Astrocyte (in vitro differentiated cells and primary cell): Measurements from ENCODE around the gene TOMM22. TPM values are rescaled to one million over a fixed set of nuclear protein-coding genes. Genes with fewer than 3 reads are reported as not detected.

Experiments used
- DNase-seq: peaks from one replicate; pipeline ENCODE4 v3.0.0-alpha.2; 2010; ENCODE audit warnings: low read depth
- FAIRE-seq: peaks from 2 replicates; lab custom pipeline; 2011; peaks lifted over from hg19 to GRCh38; lab: Jason Lieb, UNC
- H2AFZ ChIP-seq: 2 replicates; pipeline ENCODE4 v1.6.0; 2012; ENCODE audit warnings: low read depth, low read length, inconsistent platforms
- H3K27ac ChIP-seq: 2 replicates; pipeline ENCODE4 v1.5.1; 2011; ENCODE audit warnings: low read depth, low read length, inconsistent platforms
- H3K27me3 ChIP-seq: 2 replicates; pipeline ENCODE4 v1.6.0; 2011; ENCODE audit warnings: low read length, inconsistent platforms; ENCODE audit not compliant: insufficient read depth
- H3K36me3 ChIP-seq: 2 replicates; pipeline ENCODE4 v1.5.1; 2011; ENCODE audit warnings: low read length, inconsistent platforms; ENCODE audit not compliant: insufficient read depth
- H3K4me1 ChIP-seq: 2 replicates; pipeline ENCODE4 v1.5.1; 2011; ENCODE audit warnings: low read length, inconsistent platforms; ENCODE audit not compliant: insufficient read depth
- H3K4me2 ChIP-seq: 2 replicates; pipeline ENCODE4 v1.6.0; 2012; ENCODE audit warnings: low read length, inconsistent platforms
- H3K4me3 ChIP-seq: 2 replicates; pipeline ENCODE4 v1.5.1; 2011; ENCODE audit warnings: low read depth, mild to moderate bottlenecking, low read length, inconsistent platforms; ENCODE audit not compliant: insufficient read depth
- H3K79me2 ChIP-seq: 2 replicates; pipeline ENCODE4 v1.6.0; 2012; ENCODE audit warnings: mild to moderate bottlenecking, low read length, inconsistent platforms; ENCODE audit not compliant: insufficient read depth
- H3K9ac ChIP-seq: 2 replicates; pipeline ENCODE4 v1.6.0; 2012; ENCODE audit warnings: mild to moderate bottlenecking, low read length, inconsistent platforms
- H3K9me3 ChIP-seq: 2 replicates; pipeline ENCODE4 v1.5.1; 2012; ENCODE audit warnings: low read depth, mild to moderate bottlenecking, low read length, inconsistent platforms; ENCODE audit not compliant: insufficient read depth
- H4K20me1 ChIP-seq: 2 replicates; pipeline ENCODE4 v1.6.0; 2012; ENCODE audit warnings: low read length, inconsistent platforms; ENCODE audit not compliant: insufficient read depth
- H3K27ac Mint-ChIP-seq: one replicate; pipeline ENCODE4 v1.8.0; 2021; ENCODE audit warnings: mild to moderate bottlenecking, mixed read lengths; ENCODE audit not compliant: unreplicated experiment
- H3K27me3 Mint-ChIP-seq: one replicate; pipeline ENCODE4 v1.8.0; 2021; ENCODE audit warnings: low read depth, mixed read lengths; ENCODE audit not compliant: unreplicated experiment
- H3K36me3 Mint-ChIP-seq: one replicate; pipeline ENCODE4 v1.8.0; 2021; ENCODE audit warnings: low read depth, mixed read lengths; ENCODE audit not compliant: unreplicated experiment
- H3K4me1 Mint-ChIP-seq: one replicate; pipeline ENCODE4 v1.8.0; 2021; ENCODE audit warnings: low read depth, mixed read lengths; ENCODE audit not compliant: unreplicated experiment
- H3K4me3 Mint-ChIP-seq: one replicate; pipeline ENCODE4 v1.8.0; 2021; ENCODE audit warnings: mild to moderate bottlenecking, moderate library complexity, mixed read lengths; ENCODE audit not compliant: unreplicated experiment
- H3K9me3 Mint-ChIP-seq: one replicate; pipeline ENCODE4 v1.8.0; 2021; ENCODE audit warnings: mild to moderate bottlenecking, mixed read lengths; ENCODE audit not compliant: unreplicated experiment
- EZH2 ChIP-seq: IDR thresholded peaks from 2 replicates; pipeline ENCODE4 v1.6.1; 2012; ENCODE audit warnings: mild to moderate bottlenecking, low read length, inconsistent platforms; ENCODE audit not compliant: insufficient read depth
- total RNA-seq: library from RNA; stranded (reverse); gene quantifications from 2 replicates; pipeline ENCODE4 v1.2.1, GENCODE V29; 2021
- TF ChIP-seq, protein P1 (sequence below): IDR thresholded peaks from 2 replicates; pipeline ENCODE4 v1.5.1; 2011; ENCODE audit warnings: low read depth, mild to moderate bottlenecking, inconsistent platforms, low read length, moderate library complexity; ENCODE audit not compliant: insufficient read depth

TOMM22 gene
- total RNA-seq, 1 donor from 2014 or later, result 77.8 TPM

DNA sequence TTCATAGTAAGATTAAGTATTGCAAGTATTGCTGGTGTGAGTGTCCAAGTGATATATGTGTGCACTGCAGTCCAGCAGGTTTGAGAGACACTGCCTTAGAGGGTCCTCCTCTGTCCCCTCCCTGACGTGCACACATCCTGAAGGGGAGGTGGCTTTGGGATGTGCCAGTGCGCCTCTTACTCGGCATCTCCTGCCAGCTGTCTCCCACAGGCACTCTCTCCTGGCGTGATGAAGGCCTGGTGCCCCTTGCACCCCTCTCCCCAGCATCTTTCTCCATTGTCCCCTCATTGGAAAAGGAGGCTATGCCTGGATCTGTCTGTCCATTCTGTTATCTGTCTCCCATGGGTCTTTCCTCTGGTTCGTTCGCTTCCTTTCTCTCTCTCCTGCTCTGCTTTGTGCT lies 48.2 kb downstream of the TOMM22 start:
- FAIRE-seq (no peak), DNase-seq (no peak)
- Mint-ChIP-seq H3K4me3 (no peak overlapping the region), H3K4me1 (no peaks in the 10 kb centered on the region), H3K36me3 (peaks cover 30% of the 10 kb centered on the region), H3K9me3 (no peaks in the 10 kb centered on the region), H3K27ac (no peak overlapping the region), H3K27me3 (no peaks in the 10 kb centered on the region)
- peaks cover 30% of the 10 kb centered on the region for H3K36me3 ChIP-seq
- H3K27ac ChIP-seq, result no peak overlapping the region
- H4K20me1 ChIP-seq, result peaks cover 30% of the 10 kb centered on the region
- no peak overlapping the region for H3K4me2 ChIP-seq
- no peak overlapping the region for H3K9ac ChIP-seq
- H3K4me3 ChIP-seq, result no peak overlapping the region
- H3K9me3 ChIP-seq, result no peaks in the 10 kb centered on the region
- TF ChIP-seq, protein P1, sequence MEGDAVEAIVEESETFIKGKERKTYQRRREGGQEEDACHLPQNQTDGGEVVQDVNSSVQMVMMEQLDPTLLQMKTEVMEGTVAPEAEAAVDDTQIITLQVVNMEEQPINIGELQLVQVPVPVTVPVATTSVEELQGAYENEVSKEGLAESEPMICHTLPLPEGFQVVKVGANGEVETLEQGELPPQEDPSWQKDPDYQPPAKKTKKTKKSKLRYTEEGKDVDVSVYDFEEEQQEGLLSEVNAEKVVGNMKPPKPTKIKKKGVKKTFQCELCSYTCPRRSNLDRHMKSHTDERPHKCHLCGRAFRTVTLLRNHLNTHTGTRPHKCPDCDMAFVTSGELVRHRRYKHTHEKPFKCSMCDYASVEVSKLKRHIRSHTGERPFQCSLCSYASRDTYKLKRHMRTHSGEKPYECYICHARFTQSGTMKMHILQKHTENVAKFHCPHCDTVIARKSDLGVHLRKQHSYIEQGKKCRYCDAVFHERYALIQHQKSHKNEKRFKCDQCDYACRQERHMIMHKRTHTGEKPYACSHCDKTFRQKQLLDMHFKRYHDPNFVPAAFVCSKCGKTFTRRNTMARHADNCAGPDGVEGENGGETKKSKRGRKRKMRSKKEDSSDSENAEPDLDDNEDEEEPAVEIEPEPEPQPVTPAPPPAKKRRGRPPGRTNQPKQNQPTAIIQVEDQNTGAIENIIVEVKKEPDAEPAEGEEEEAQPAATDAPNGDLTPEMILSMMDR, result no peak
- H3K79me2 ChIP-seq, result no peaks in the 10 kb centered on the region
- H3K27me3 ChIP-seq, result no peaks in the 10 kb centered on the region
- no peak overlapping the region for H2AFZ ChIP-seq
- no peaks in the 10 kb centered on the region for H3K4me1 ChIP-seq

DNA sequence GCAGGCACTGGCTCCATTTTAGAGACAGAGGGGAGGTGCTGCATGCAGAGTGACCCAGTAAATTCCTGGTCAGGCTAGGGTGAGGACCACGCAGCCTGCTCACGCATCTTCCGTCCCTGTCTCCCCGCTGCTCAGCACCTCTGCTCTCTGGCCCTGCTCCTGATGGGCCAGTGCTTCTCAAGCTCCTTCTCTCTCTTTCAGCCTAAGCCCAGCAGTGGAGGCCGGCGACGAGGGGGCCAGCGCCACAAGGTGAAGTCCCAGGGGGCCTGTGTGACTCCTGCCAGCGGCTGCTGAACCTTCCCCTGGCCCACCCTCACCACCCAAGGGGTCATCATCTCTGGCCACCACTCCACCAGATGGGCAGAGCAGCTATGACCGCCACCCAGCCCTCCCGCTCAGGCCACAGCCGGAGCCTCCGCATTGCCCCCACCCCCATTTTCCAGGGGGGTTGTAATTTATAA lies 48.7 kb downstream of the TOMM22 start:
- H3K9me3 Mint-ChIP-seq, result no peaks in the 10 kb centered on the region

DNA sequence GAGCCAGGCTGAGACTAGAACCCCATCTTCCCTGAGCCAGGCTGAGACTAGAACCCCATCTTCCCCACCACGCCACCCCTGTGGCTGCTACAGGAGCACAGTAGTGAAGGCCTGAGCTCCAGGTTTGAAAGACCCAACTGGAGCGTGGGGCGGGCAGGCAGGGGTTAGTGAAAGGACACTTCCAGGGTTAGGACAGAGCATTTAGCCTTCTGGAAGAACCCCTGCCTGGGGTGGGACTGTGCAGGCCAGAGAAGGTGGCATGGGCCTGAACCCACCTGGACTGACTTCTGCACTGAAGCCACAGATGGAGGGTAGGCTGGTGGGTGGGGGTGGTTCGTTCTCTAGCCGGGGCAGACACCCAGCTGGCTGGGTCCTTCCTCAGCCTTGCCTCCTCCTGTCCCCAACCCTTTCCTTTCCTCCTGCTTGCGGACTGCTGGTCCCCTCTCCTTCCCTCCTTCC lies 50.0 kb downstream of the TOMM22 start:
- H3K4me1 Mint-ChIP-seq, result no peaks in the 10 kb centered on the region
- H2AFZ ChIP-seq, result no peak overlapping the region
- peaks cover 21% of the 10 kb centered on the region for H3K36me3 ChIP-seq
- H3K9me3 Mint-ChIP-seq, result no peaks in the 10 kb centered on the region
- TF ChIP-seq, protein P1, result no peak
- TF ChIP-seq EZH2, result no peak
- H3K27ac Mint-ChIP-seq, result no peak overlapping the region
- no peak overlapping the region for H3K9ac ChIP-seq
- H3K4me1 ChIP-seq, result no peaks in the 10 kb centered on the region
- H3K4me3 Mint-ChIP-seq, result peak overlapping the region; percentile 66
- DNase-seq, result no peak
- H3K4me3 ChIP-seq, result no peak overlapping the region
- peaks cover 29% of the 10 kb centered on the region for H4K20me1 ChIP-seq
- no peak for FAIRE-seq
- no peaks in the 10 kb centered on the region for H3K9me3 ChIP-seq
- no peaks in the 10 kb centered on the region for H3K27me3 Mint-ChIP-seq
- H3K27ac ChIP-seq, result no peak overlapping the region
- no peaks in the 10 kb centered on the region for H3K79me2 ChIP-seq
- peaks cover 16% of the 10 kb centered on the region for H3K36me3 Mint-ChIP-seq
- no peaks in the 10 kb centered on the region for H3K27me3 ChIP-seq
- no peak overlapping the region for H3K4me2 ChIP-seq

More for the DNA sequence above, 48.7 kb downstream of the TOMM22 start:
- Histone ChIP-seq H3K4me1 (no peaks in the 10 kb centered on the region), H2AFZ (no peak overlapping the region), H3K27me3 (no peaks in the 10 kb centered on the region), H3K9me3 (no peaks in the 10 kb centered on the region), H3K4me2 (no peak overlapping the region), H3K79me2 (no peaks in the 10 kb centered on the region), H4K20me1 (peaks cover 30% of the 10 kb centered on the region), H3K9ac (no peak overlapping the region), H3K36me3 (peaks cover 25% of the 10 kb centered on the region), H3K27ac (no peak overlapping the region), H3K4me3 (no peak overlapping the region)
- TF ChIP-seq, protein P1, result no peak
- TF ChIP-seq EZH2, result no peak
- FAIRE-seq (no peak), DNase-seq (no peak)
- H3K4me3 Mint-ChIP-seq, result no peak overlapping the region
- no peaks in the 10 kb centered on the region for H3K4me1 Mint-ChIP-seq
- H3K27ac Mint-ChIP-seq, result no peak overlapping the region
- no peaks in the 10 kb centered on the region for H3K27me3 Mint-ChIP-seq
- H3K36me3 Mint-ChIP-seq, result peaks cover 26% of the 10 kb centered on the region
